NCI-H510A treated with DMSO at 0.1 percent for 48 hours (cell line): ENCODE data around the gene ADGRE1.

Source experiments
- DNase-seq: peaks from one replicate; lab custom pipeline; 2025; lab: John Stamatoyannopoulos, UW

The ADGRE1 gene

GRCh38 chr19:6958791-6959190, 71.4 kb downstream of the ADGRE1 start:
- no peak for DNase-seq

DNA sequence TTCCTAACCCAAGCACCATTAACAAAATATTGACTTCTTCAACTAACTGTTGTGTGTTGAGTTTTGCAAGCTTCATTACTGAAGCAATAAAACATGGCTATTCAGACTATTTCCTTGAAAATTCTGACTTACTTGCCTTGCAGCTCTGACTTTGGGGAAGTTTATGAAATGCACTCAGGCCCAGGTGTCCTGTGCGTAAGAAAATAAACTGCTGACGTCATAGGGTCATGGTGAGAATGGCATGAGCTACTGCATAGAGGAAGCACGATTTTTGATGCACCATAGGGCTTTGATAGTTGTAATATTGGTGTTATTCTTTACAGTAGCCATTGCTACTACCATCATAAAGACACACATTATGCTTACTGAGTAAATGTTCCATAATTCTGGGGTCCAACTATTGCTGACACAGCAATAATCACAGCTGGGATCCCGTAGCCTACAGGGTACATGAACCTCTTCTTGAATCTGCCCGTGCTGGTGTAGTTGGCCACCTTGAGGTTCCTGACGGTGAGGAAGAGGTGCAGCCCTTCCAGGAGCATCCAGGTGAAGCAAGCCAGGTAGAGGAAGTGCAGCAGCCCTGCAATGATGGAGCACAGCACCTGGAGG, 76.0 kb downstream of the ADGRE1 start:
- DNase-seq: no peak

DNA sequence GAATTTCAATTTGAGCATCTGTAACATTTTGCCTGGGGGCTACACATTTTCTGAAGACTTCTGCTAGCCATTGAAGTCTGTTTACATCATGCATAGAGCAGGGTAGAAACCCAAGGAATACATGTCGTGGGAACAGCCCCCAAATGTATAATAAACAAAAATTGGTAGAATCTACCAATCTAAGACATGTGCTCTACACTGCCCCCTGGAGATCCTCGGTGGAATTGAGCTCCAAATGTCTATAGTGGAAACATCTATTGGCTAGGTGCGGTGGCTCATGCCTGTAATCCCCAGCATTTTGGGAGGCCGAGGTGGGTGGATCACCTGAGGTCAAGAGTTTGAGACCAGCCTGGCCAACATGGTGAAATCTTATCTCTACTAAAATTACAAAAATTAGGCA, 76.6 kb downstream of the ADGRE1 start:
- no peak for DNase-seq

DNA sequence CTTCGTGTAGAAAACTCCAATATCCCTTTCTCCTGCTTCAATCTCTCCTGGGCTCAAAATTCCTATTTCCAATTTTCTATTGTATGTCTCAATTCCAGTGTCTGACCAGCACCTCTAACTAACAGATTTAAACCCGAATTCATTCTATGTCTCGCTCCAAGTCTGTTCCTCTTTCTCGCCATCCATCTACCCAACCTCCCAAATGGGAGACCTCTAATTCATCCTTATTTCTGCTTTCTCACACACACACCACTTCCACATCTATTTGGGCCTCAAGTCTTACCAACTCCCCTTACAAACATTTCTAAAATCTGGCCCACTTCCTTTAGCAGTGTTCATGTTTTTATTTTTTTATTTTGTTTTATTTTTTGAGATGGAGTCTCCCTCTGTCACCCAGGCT, 80.6 kb downstream of the ADGRE1 start:
- no peak for DNase-seq

GRCh38 chr19:6969490-6969889, 82.1 kb downstream of the ADGRE1 start:
- no peak for DNase-seq

DNA sequence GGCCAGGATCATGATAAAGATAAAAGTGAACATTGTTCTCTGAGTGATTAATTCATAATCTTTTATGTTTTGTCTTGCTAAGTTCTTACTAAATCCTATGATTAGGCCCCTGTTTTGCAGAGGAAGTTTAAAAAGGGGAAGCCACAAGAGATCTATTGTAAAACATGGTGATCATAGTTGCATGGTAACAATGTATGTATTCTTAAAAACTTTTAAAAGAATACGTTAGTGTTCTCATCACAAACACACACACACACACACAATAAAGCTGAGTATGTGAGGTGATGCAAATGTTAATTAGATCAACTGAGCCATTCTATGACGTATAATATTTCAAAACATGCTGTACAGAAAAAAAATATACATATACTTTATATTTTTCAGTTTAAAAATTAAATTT, 82.6 kb downstream of the ADGRE1 start:
- DNase-seq: no peak

GRCh38 chr19:6970443-6970842, 83.1 kb downstream of the ADGRE1 start:
- DNase-seq: no peak

DNA sequence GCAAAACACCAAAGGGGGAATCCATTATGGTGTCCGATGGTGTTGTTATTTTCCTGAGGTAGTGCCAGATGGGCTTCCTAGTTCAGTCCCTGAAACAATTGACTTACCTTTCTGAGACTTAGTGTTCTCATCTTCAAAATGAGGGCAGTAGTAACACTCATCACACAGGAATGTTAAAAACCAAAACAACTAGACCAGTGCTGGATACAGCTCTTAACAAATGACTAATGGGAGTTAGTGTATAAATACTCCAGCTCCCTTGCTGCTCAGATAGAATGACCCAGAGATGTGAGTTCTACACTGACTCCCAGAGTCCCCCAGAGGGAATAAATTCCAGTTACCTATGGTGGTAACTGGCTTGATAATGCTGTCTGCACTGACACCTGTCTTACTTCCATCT, 84.0 kb downstream of the ADGRE1 start:
- DNase-seq: no peak

DNA sequence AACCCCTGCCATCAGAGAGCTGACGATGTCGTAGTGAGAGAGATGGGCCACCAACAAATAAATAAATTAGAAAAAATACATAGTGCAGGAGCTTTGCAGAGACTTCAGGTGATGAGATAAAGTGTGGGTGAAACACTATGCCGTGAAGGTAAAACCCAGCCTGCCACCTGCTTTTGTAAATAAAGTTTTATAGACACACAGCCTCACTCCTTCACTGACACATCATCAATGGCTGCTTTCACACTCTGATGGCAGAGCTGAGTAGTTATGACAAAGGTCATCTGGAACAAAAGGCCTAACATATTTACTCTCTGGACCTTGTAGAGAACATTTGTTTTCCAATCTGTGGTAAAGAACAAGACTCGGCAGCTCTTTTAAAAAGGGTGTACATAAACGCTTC, 88.8 kb downstream of the ADGRE1 start:
- no peak for DNase-seq

GRCh38 chr19:6979399-6979798, 92.0 kb downstream of the ADGRE1 start:
- DNase-seq: no peak

GRCh38 chr19:6983448-6983847, 96.1 kb downstream of the ADGRE1 start:
- DNase-seq: no peak

DNA sequence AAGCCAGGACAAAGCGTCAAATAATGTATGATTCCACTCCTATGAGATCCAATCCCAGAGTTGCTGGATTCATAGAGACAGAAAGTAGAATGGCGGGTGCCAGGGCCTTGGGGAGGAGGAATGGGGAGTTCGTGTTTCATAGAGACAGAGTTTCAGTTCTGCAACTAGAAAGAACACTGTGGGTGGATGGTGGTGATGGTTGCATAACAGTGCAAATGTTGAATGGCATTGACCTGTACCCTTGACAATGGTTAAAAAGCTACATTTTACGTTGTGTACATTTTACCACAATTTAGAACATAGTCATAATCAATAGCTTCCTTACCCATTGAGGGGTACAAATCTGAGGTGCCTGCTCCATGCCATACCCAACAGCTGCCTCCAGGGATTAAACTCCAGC, 100.5 kb downstream of the ADGRE1 start:
- DNase-seq: no peak

- no peak for DNase-seq
These were observed 100.9 kb downstream of the ADGRE1 start for GRCh38 chr19:6988257-6988656.
